Mesenchymal stem cell (in vitro differentiated cells and primary cell): ENCODE measurements around the gene PRKX.

ENCODE experiments used
- DNase-seq: peaks from one replicate; pipeline ENCODE4 v3.0.0-alpha.2; 2013
- H2AFZ ChIP-seq: one replicate; pipeline ENCODE4 v1.6.1; 2013; ENCODE audit warnings: low read depth, mild to moderate bottlenecking, control low read depth, inconsistent platforms, low read length, moderate library complexity
- H2AK5ac ChIP-seq: 2 replicates; pipeline ENCODE4 v1.6.1; 2013; ENCODE audit warnings: low read length, moderate library complexity, mild to moderate bottlenecking, inconsistent platforms; ENCODE audit not compliant: severe bottlenecking
- H2BK120ac ChIP-seq: one replicate; pipeline ENCODE4 v1.6.1; 2013; ENCODE audit warnings: low read depth, mild to moderate bottlenecking, inconsistent platforms, low read length, moderate library complexity
- H2BK12ac ChIP-seq, 2 experiments: one replicate each; pipeline ENCODE4 v1.6.1; 2013; ENCODE audit warnings: inconsistent platforms in 2 of 2, low read length in 2 of 2, mild to moderate bottlenecking in 2 of 2, moderate library complexity in 2 of 2, control low read depth in 1 of 2
- H2BK15ac ChIP-seq: one replicate; pipeline ENCODE4 v1.6.1; 2013; ENCODE audit warnings: mild to moderate bottlenecking, low read depth, inconsistent platforms; ENCODE audit not compliant: poor library complexity, severe bottlenecking
- H2BK5ac ChIP-seq: 2 replicates; pipeline ENCODE4 v1.6.1; 2013; ENCODE audit warnings: low read depth, mild to moderate bottlenecking, low read length, control low read depth, inconsistent platforms; ENCODE audit not compliant: poor library complexity, severe bottlenecking
- H3K14ac ChIP-seq, 2 experiments: one replicate each; pipeline ENCODE4 v1.6.1; 2013; ENCODE audit warnings: inconsistent platforms in 2 of 2, low read length in 2 of 2, control low read depth in 1 of 2, mild to moderate bottlenecking in 1 of 2, moderate library complexity in 1 of 2
- H3K18ac ChIP-seq, 2 experiments: one replicate each; pipeline ENCODE4 v1.6.1; 2013; ENCODE audit warnings: inconsistent platforms in 2 of 2, low read length in 2 of 2, control low read depth in 1 of 2, low read depth in 1 of 2, mild to moderate bottlenecking in 1 of 2
- H3K23ac ChIP-seq, 2 experiments: one replicate each; pipeline ENCODE4 v1.6.1; 2013; ENCODE audit warnings: inconsistent platforms in 2 of 2, low read length in 2 of 2, mild to moderate bottlenecking in 2 of 2, moderate library complexity in 2 of 2, control low read depth in 1 of 2
- H3K27ac ChIP-seq: 2 replicates; pipeline ENCODE4 v1.5.1; 2013; ENCODE audit warnings: mild to moderate bottlenecking, moderate library complexity, low read length, control low read depth, inconsistent platforms; ENCODE audit not compliant: poor library complexity, severe bottlenecking
- H3K27me3 ChIP-seq, 2 experiments: 2 replicates each; pipeline versions ENCODE4 v1.6.1 to v1.7.0; 2013; ENCODE audit warnings: low read length in 2 of 2, mild to moderate bottlenecking in 2 of 2, moderate library complexity in 2 of 2, control low read depth in 1 of 2, inconsistent platforms in 1 of 2; ENCODE audit not compliant: control insufficient read depth in 1 of 2, insufficient read depth in 1 of 2
- H3K36me3 ChIP-seq, 2 experiments: 2 replicates each; pipeline versions ENCODE4 v1.6.1 to v1.7.0; 2013; ENCODE audit warnings: low read length in 2 of 2, control low read depth in 1 of 2, inconsistent platforms in 1 of 2, low read depth in 1 of 2, mild to moderate bottlenecking in 1 of 2; ENCODE audit not compliant: insufficient read depth in 2 of 2, control insufficient read depth in 1 of 2
- H3K4ac ChIP-seq, 2 experiments: one replicate each; pipeline ENCODE4 v1.6.1; 2013; ENCODE audit warnings: inconsistent platforms in 2 of 2, low read length in 2 of 2, mild to moderate bottlenecking in 2 of 2, moderate library complexity in 2 of 2, control low read depth in 1 of 2, low read depth in 1 of 2
- H3K4me1 ChIP-seq: 2 replicates; pipeline ENCODE4 v1.6.1; 2013; ENCODE audit warnings: low read depth, low read length, control low read depth; ENCODE audit not compliant: control insufficient read depth, insufficient read depth
- H3K4me2 ChIP-seq: 2 replicates; pipeline ENCODE4 v1.6.1; 2013; ENCODE audit warnings: low read length, mild to moderate bottlenecking, inconsistent platforms; ENCODE audit not compliant: poor library complexity, severe bottlenecking
- H3K4me3 ChIP-seq, 2 experiments: 2 replicates each; pipeline versions ENCODE4 v1.5.1 to v1.7.0; 2013; ENCODE audit warnings: low read length in 2 of 2, mild to moderate bottlenecking in 2 of 2, control low read depth in 1 of 2, low read depth in 1 of 2; ENCODE audit not compliant: insufficient read depth in 1 of 2
- H3K79me1 ChIP-seq: replicated peaks from 2 replicates; pipeline ENCODE4 v1.6.1; 2013; ENCODE audit warnings: mild to moderate bottlenecking, control low read depth, low read length, inconsistent platforms; ENCODE audit not compliant: poor library complexity, severe bottlenecking
- H3K9ac ChIP-seq: 2 replicates; pipeline ENCODE4 v1.7.0; 2013; ENCODE audit warnings: mild to moderate bottlenecking, low read length, moderate library complexity
- H3K9me3 ChIP-seq: 2 replicates; pipeline ENCODE4 v1.7.0; 2013; ENCODE audit warnings: mild to moderate bottlenecking, low read length; ENCODE audit not compliant: control insufficient read depth
- H4K8ac ChIP-seq: one replicate; pipeline ENCODE4 v1.6.1; 2013; ENCODE audit warnings: inconsistent platforms, mild to moderate bottlenecking, low read length, moderate library complexity
- H4K91ac ChIP-seq: one replicate; pipeline ENCODE4 v1.6.1; 2013; ENCODE audit warnings: mild to moderate bottlenecking, low read length, inconsistent platforms
- WGBS: methylation state at CpG from one replicate; pipeline ENCODE4 v1.1.7; 2013; ENCODE audit warnings: mixed read lengths; 5-methylcytosine and 5-hydroxymethylcytosine counted together

PRKX gene

DNA sequence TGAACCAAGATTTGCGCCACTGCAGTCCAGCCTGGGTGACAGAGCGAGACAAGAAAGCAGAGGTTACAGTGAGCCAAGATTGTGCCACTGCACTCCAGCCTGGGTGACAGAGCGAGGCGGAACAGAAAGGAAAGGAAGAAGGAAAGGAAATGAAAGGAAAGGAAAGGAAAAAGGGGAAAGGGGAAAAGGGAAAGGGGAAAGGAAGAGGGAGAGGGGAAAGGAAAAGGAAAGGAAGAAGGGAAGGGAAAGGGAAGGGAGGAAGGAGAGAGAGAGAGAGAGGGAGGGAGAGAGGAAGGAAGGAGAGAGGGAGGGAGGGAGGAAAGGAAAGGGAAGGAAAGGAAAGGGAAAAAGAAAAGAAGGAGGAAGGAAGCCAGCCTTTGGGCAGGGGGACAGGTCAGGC is 76.6 kb downstream of the PRKX start:
- Histone ChIP-seq H3K4me1 (no peaks in the 10 kb centered on the region), H3K36me3 (peaks cover 0 to 6% of the 10 kb centered on the region in 2 experiments), H3K27ac (no peak overlapping the region), H2BK120ac (no peak overlapping the region), H3K4me2 (no peak overlapping the region), H2BK12ac (no peak overlapping the region), H3K4me3 (no peak overlapping the region), H3K79me1 (no peaks in the 10 kb centered on the region), H3K18ac (no peak overlapping the region), H3K27me3 (no peaks in the 10 kb centered on the region), H3K9me3 (no peaks in the 10 kb centered on the region), H2BK15ac (no peak overlapping the region), H3K23ac (no peak overlapping the region), H2BK5ac (no peak overlapping the region), H3K14ac (no peak overlapping the region), H4K8ac (no peak overlapping the region), H2AFZ (no peak overlapping the region), H3K4ac (no peak overlapping the region), H3K9ac (no peak overlapping the region), H2AK5ac (no peak overlapping the region), H4K91ac (no peak overlapping the region)
- DNase-seq = no peak
- 97% methylated on average over 4 of the region's 4 CpGs for WGBS

DNA sequence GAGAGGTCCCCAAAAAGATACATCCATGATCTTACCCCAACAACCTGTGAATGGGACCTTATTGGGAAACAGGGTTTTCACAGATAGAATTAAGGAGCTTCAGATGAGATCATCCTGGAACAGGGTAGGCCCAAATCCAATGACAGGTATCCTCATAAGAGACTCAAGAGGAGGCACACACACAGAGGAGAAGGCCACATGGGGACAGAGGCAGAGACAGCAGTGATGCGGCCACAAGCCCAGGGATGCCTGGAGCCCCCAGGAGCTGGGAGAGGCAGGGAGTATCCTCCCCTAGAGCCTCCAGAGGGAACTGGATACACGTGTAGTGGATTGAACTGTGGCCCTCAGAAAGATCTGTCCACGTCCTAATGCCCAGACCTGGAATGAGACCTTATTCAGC is 82.3 kb downstream of the PRKX start:
- H4K8ac ChIP-seq = no peak overlapping the region
- no peaks in the 10 kb centered on the region for H3K9me3 ChIP-seq
- no peak for DNase-seq
- H2AK5ac ChIP-seq = no peak overlapping the region
- H2BK12ac ChIP-seq = no peak overlapping the region
- H3K18ac ChIP-seq = no peak overlapping the region
- 93% methylated on average over 3 of the region's 3 CpGs for WGBS
- no peak overlapping the region for H3K9ac ChIP-seq
- H2BK120ac ChIP-seq = no peak overlapping the region
- no peaks in the 10 kb centered on the region for H3K79me1 ChIP-seq
- peaks cover 2 to 10% of the 10 kb centered on the region in 2 experiments for H3K36me3 ChIP-seq
- H4K91ac ChIP-seq = no peak overlapping the region
- no peak overlapping the region for H2AFZ ChIP-seq
- no peak overlapping the region for H2BK15ac ChIP-seq
- no peak overlapping the region for H3K4me3 ChIP-seq
- H2BK5ac ChIP-seq = no peak overlapping the region
- no peak overlapping the region for H3K14ac ChIP-seq
- H3K4ac ChIP-seq = no peak overlapping the region
- H3K4me1 ChIP-seq = no peaks in the 10 kb centered on the region
- H3K27me3 ChIP-seq = no peaks in the 10 kb centered on the region
- H3K27ac ChIP-seq = no peak overlapping the region
- no peak overlapping the region for H3K4me2 ChIP-seq
- H3K23ac ChIP-seq = no peak overlapping the region

DNA sequence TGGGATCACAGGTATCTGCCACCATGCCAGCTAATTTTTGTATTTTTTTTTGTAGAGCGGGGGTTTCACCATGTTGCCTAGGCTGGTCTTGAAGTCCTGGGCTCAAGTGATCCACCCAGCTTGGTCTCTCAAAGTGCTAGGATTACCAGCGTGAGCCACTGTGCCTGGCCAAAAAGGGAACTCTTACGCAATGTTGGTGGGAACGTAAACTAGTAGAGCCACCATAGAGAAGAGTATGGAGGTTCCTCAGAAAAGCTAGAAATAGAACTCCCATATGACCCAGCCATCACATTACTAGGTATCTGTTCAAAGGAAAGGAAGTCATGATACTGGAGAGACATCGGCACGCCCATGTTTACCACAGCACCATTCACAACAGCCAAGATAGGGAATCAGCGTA is 85.9 kb downstream of the PRKX start:
- Histone ChIP-seq H4K8ac (no peak overlapping the region), H3K9ac (no peak overlapping the region), H2BK12ac (no peak overlapping the region), H3K27me3 (no peaks in the 10 kb centered on the region), H3K4me2 (no peak overlapping the region), H3K9me3 (no peaks in the 10 kb centered on the region), H3K4ac (no peak overlapping the region), H3K4me3 (no peak overlapping the region), H3K18ac (no peak overlapping the region), H2AK5ac (no peak overlapping the region), H2AFZ (no peak overlapping the region), H2BK120ac (no peak overlapping the region), H2BK15ac (no peak overlapping the region), H3K4me1 (no peaks in the 10 kb centered on the region), H2BK5ac (no peak overlapping the region), H3K23ac (no peak overlapping the region), H4K91ac (no peak overlapping the region), H3K27ac (no peak overlapping the region), H3K14ac (no peak overlapping the region), H3K36me3 (peaks cover 5 to 10% of the 10 kb centered on the region in 2 experiments), H3K79me1 (no peaks in the 10 kb centered on the region)
- WGBS = 92% methylated on average over 1 of the region's 7 CpGs
- no peak for DNase-seq

DNA sequence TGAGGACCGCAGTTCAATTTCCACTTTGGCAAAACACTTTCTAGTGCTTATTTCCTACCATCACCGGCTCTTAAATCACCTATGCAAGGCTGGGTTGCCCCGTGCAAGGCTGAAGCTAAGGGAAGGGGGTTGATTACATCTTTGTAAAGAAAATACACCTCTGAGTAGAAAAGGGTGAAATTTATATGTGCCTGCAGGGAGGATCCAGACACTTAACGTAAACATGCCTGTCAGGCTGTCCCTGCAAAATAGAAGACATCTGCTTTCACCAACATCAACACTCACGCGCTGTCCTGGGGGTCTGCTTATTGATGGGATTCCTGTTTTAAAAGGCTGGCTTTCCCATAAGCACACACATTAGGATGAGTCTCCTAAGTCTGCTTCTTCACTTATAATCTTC is 92.0 kb downstream of the PRKX start:
- H3K4ac ChIP-seq = no peak overlapping the region
- H3K14ac ChIP-seq = no peak overlapping the region
- H3K27me3 ChIP-seq = no peaks in the 10 kb centered on the region
- no peak overlapping the region for H4K8ac ChIP-seq
- no peak overlapping the region for H3K18ac ChIP-seq
- H2BK15ac ChIP-seq = no peak overlapping the region
- no peak overlapping the region for H4K91ac ChIP-seq
- H3K27ac ChIP-seq = no peak overlapping the region
- peak; percentile 8 for DNase-seq
- no peak overlapping the region for H2BK12ac ChIP-seq
- H3K9me3 ChIP-seq = no peaks in the 10 kb centered on the region
- H3K9ac ChIP-seq = no peak overlapping the region
- 17% methylated on average over 2 of the region's 6 CpGs for WGBS
- H3K79me1 ChIP-seq = peaks cover 3% of the 10 kb centered on the region
- H3K4me3 ChIP-seq = no peak overlapping the region
- H2BK5ac ChIP-seq = no peak overlapping the region
- H3K4me1 ChIP-seq = no peaks in the 10 kb centered on the region
- H2AFZ ChIP-seq = no peak overlapping the region
- no peak overlapping the region for H2AK5ac ChIP-seq
- H3K23ac ChIP-seq = no peak overlapping the region
- no peak overlapping the region for H3K4me2 ChIP-seq
- H3K36me3 ChIP-seq = peaks cover 11 to 13% of the 10 kb centered on the region in 2 experiments
- no peak overlapping the region for H2BK120ac ChIP-seq
